Peyer's patch (tissue), 4 donors: ENCODE measurements around the gene NR6A1. TPM values are rescaled to one million over a fixed set of nuclear protein-coding genes. Genes with fewer than 3 reads are reported as not detected.

Experiments used
- DNase-seq, 3 donors: peaks; one replicate each; pipeline ENCODE4 v3.0.0-alpha.2; 2017 to 2019
- H3K27ac ChIP-seq, 4 donors: fragments of 200-600 bp; sonication (generic); one replicate each; pipeline ENCODE4 v1.5.1; 2016 to 2019
- H3K27me3 ChIP-seq, 2 donors: fragments of 200-600 bp; sonication (generic); one replicate each; pipeline ENCODE4 v1.5.1; 2019
- H3K36me3 ChIP-seq, 3 donors: fragments of 200-600 bp; sonication (generic); one replicate each; pipeline ENCODE4 v1.5.1; 2016 to 2019
- H3K4me1 ChIP-seq, 4 donors: fragments of 200-600 bp; sonication (generic); one replicate each; pipeline ENCODE4 v1.5.1; 2016 to 2019
- H3K4me3 ChIP-seq, 4 donors: fragments of 200-600 bp; sonication (generic); 1 replicate in 3 of 4; 2 replicates in 1 of 4; pipeline ENCODE4 v1.5.1; 2016 to 2019; ENCODE audit warnings: mild to moderate bottlenecking in 1 of 4
- H3K9me3 ChIP-seq, 4 donors: fragments of 200-600 bp; sonication (generic); one replicate each; pipeline ENCODE4 v1.5.1; 2016 to 2019; ENCODE audit warnings: mild to moderate bottlenecking in 1 of 4
- CTCF ChIP-seq, 6 experiments: fragments of 450-650 bp in 4 of 6; fragments of 200-600 bp in 2 of 6; sonication (generic) in 1 of 6; IDR thresholded peaks; one replicate each; pipeline ENCODE4 v1.5.1; 2017 to 2019; ENCODE audit warnings: antibody characterized with exemption in 6 of 6, mild to moderate bottlenecking in 3 of 6, moderate library complexity in 1 of 6
- POLR2A ChIP-seq, 2 donors: fragments of 450-650 bp; IDR thresholded peaks; one replicate each; pipeline ENCODE4 v1.5.1; 2017; ENCODE audit warnings: antibody characterized with exemption in 2 of 2, mild to moderate bottlenecking in 2 of 2, moderate library complexity in 2 of 2
- total RNA-seq, 4 donors: library from RNA; depleted of rRNA; stranded (reverse); fragments of >200 nt; gene quantifications; one replicate each; pipeline ENCODE4 v1.1.0, GENCODE V29; 2016

The NR6A1 gene
- total RNA-seq, 4 donors from 2014 or later: 10.7 to 43.0 (median 28.1) TPM

DNA sequence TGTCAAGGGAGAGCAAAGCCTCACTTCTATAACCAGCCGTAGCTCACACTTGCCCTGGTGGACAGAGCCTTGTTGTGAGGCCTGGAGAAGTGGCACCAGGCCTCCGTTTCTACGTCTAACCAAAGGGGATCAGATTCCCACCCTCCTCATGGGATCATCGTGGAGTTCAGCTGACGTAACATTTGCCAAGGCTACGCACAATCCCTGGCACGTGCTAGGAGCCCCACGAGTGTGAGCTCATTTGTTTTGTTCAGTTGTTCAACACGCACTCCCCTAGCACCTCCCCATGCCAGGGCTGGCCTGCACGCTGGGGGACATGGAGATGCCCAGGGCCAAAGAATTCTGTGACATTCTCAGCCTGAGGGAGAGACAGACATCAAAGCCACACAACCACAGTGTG lies 297.8 kb downstream of the NR6A1 start:
- peaks cover 0 to 16% of the 10 kb centered on the region in 2 donors for H3K27me3 ChIP-seq
- no peaks in the 10 kb centered on the region for H3K9me3 ChIP-seq
- TF ChIP-seq CTCF (IDR thresholded peaks at IDR 0.05) (no peak), POLR2A (IDR thresholded peaks at IDR 0.05) (no peak)
- no peak overlapping the region for H3K4me3 ChIP-seq
- no peak overlapping the region for H3K27ac ChIP-seq
- H3K36me3 ChIP-seq: no peaks in the 10 kb centered on the region
- peaks cover 0 to 11% (median 2%) of the 10 kb centered on the region in 4 donors for H3K4me1 ChIP-seq
- DNase-seq: no peak

GRCh38 chr9:124472770-124473169 lies 298.3 kb downstream of the NR6A1 start:
- Histone ChIP-seq H3K9me3 (no peaks in the 10 kb centered on the region), H3K4me3 (no peak overlapping the region), H3K36me3 (no peaks in the 10 kb centered on the region), H3K4me1 (peaks cover 0 to 8% (median 2%) of the 10 kb centered on the region in 4 donors), H3K27ac (no peak overlapping the region), H3K27me3 (peaks cover 0 to 10% of the 10 kb centered on the region in 2 donors)
- TF ChIP-seq POLR2A (IDR thresholded peaks at IDR 0.05): no peak
- TF ChIP-seq CTCF (IDR thresholded peaks at IDR 0.05): no peak
- DNase-seq: no peak

DNA sequence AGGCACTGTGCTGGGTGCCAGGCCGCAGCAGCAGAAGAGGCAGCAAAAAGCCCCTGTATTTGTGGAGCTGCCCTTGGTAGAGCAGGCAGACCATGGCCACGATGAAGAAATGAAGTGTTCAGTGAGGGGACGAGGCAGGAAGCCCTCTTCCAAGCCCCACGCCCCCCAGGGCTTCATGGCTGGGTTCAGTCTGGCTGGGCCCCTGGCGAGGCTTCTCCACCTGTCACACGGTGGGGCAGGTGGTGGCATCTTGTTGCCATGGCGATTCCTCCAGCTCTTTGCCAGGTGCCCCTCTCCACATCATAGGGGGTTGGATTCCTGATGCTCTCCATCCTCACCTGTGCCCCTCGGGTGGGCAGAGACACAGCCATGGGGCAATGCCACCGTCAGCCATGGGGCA lies 299.4 kb downstream of the NR6A1 start:
- DNase-seq: no peak
- Histone ChIP-seq H3K27ac (no peak overlapping the region), H3K9me3 (no peaks in the 10 kb centered on the region), H3K4me3 (no peak overlapping the region), H3K36me3 (no peaks in the 10 kb centered on the region), H3K27me3 (peaks cover 0 to under 1% of the 10 kb centered on the region in 2 donors), H3K4me1 (no peaks in the 10 kb centered on the region)
- TF ChIP-seq CTCF (IDR thresholded peaks at IDR 0.05) (no peak), POLR2A (IDR thresholded peaks at IDR 0.05) (no peak)

DNA sequence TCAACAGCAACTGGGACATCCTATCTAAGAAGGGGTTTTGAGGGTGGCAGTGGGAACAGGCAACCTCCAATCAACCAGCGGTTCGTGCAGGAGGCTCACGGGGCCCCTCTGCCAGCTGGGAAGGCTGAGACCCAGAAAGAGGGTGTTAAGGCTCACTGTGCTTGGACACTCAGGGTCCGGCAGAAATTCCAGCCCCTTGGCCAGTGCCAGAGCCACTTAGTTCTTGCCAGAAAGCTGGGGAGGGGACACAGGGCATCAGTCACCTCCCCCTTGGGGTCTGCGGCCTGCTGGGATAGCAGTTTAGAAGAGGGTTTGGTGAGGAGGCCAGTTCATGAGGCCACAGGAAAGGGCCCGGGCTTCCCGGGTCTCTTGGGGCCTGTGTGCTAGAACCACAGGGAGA lies 300.4 kb downstream of the NR6A1 start:
- Histone ChIP-seq H3K4me1 (no peaks in the 10 kb centered on the region), H3K4me3 (no peak overlapping the region), H3K9me3 (no peaks in the 10 kb centered on the region), H3K36me3 (no peaks in the 10 kb centered on the region), H3K27me3 (no peaks in the 10 kb centered on the region), H3K27ac (no peak overlapping the region)
- no peak for DNase-seq
- no peak for TF ChIP-seq CTCF (IDR thresholded peaks at IDR 0.05)
- no peak for TF ChIP-seq POLR2A (IDR thresholded peaks at IDR 0.05)

DNA sequence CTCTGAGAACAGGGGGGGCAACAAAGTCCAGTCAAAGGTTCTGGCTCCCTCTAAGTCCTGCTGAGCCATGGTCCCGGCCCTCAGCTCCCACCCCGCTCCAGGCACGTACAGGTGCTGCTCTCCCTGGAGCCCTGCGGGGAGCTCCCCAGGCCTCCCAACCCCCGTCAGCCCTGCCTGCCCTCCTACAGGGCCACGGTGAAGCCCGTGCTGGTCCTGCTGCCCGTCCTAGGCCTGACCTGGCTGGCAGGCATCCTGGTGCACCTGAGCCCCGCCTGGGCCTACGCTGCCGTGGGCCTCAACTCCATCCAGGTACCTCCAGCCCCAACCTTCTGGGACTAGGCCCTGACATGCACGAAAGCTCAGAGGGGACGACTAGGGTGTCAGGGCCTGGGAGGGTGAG lies 300.8 kb downstream of the NR6A1 start:
- DNase-seq: no peak
- Histone ChIP-seq H3K36me3 (no peaks in the 10 kb centered on the region), H3K27me3 (no peaks in the 10 kb centered on the region), H3K4me3 (no peak overlapping the region), H3K27ac (no peak overlapping the region), H3K4me1 (no peaks in the 10 kb centered on the region), H3K9me3 (no peaks in the 10 kb centered on the region)
- no peak for TF ChIP-seq CTCF (IDR thresholded peaks at IDR 0.05)
- TF ChIP-seq POLR2A (IDR thresholded peaks at IDR 0.05): no peak
